GM18505 (cell line): ENCODE measurements around the gene TBX20.

Experiments
- ATAC-seq: cut with Tn5 transposase; IDR thresholded peaks from one replicate; pipeline ENCODE4 v1.9.1; 2021; ENCODE audit not compliant: unreplicated experiment
- POLR2A ChIP-seq: IDR thresholded peaks from 4 replicates; pipeline ENCODE4 v1.6.1; 2011; ENCODE audit warnings: borderline replicate concordance; ENCODE audit not compliant: insufficient read depth, insufficient read length; ENCODE audit errors: extremely low read depth

The TBX20 gene

GRCh38 chr7:35259523-35259908 is 5.6 kb upstream of the TBX20 start:
- no peak for ATAC-seq
- TF ChIP-seq POLR2A = no peak

GRCh38 chr7:35258868-35259522 is 5.1 kb upstream of the TBX20 start:
- ATAC-seq = no peak
- TF ChIP-seq POLR2A = no peak

- ATAC-seq = no peak
- no peak for TF ChIP-seq POLR2A
Observed at GRCh38 chr7:35258125-35258867, 4.4 kb upstream of the TBX20 start.

GRCh38 chr7:35257251-35258124 is 3.6 kb upstream of the TBX20 start:
- ATAC-seq = no peak
- no peak for TF ChIP-seq POLR2A

GRCh38 chr7:35256256-35257175 is 2.6 kb upstream of the TBX20 start:
- no peak for TF ChIP-seq POLR2A
- no peak for ATAC-seq

- no peak for TF ChIP-seq POLR2A
- no peak for ATAC-seq
Observed at GRCh38 chr7:35255443-35256255, 1.7 kb upstream of the TBX20 start.

- ATAC-seq = no peak
- TF ChIP-seq POLR2A = no peak
Observed at GRCh38 chr7:35254496-35255442, 869 bp upstream of the TBX20 start.

- ATAC-seq = no peak
Observed at GRCh38 chr7:35253460-35253709, 515 bp downstream of the TBX20 start.

GRCh38 chr7:35252612-35253459 is 1.1 kb downstream of the TBX20 start:
- no peak for TF ChIP-seq POLR2A
- ATAC-seq = no peak

More at GRCh38 chr7:35253460-35253709, 515 bp downstream of the TBX20 start:
- no peak for TF ChIP-seq POLR2A

- no peak for TF ChIP-seq POLR2A
- ATAC-seq = no peak
Observed at GRCh38 chr7:35251606-35252310, 2.1 kb downstream of the TBX20 start.
